GM18517 (cell line): ENCODE data around the gene CD302.
"Not testable (repeated sequence)": the region's sequence is repeated elsewhere in the genome, so short reads cannot be mapped to it uniquely, and the experiment has no call there.

Source experiments
- ATAC-seq: cut with Tn5 transposase; IDR thresholded peaks from one replicate; pipeline ENCODE4 v1.9.1; 2021; ENCODE audit warnings: mild to moderate bottlenecking, moderate library complexity; ENCODE audit not compliant: unreplicated experiment

CD302 gene

DNA sequence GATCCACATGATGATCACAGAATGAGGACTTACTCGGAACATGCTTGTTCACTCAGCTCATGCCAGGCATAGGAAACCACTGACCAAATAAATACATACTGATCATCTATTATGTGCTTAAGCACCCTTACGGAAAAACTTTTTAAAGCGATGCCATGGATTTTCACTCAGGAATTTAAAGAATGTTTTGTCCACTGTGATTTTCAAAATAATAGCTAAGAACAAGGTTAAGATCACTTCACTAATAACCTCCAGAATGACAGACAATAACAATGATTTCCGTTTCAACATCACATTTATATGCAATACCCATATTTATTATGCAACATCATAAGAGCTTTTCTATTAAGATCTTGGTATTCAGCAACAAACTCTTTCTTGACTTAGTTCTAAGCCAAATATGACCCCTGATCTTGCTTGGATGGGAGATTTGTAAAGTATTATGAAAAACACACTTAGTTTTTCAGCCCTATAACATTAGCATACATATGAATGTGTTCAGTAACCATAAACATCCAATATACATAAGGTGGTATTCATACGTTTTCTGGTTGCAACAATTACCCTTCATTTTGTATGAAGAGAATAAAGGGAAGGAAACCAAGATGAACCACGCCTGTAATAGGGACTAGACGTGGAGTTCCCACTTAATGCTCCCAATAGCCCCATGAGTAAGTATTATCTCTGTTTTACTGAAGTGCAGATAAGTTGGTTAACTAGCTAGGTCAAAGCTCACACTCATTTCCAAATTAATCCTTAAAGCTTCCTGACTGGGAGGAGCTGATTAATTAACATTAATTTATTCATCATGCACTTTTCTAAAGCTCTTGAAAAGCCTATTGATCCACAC lies 1.9 kb downstream of the CD302 start:
- no peak for ATAC-seq

DNA sequence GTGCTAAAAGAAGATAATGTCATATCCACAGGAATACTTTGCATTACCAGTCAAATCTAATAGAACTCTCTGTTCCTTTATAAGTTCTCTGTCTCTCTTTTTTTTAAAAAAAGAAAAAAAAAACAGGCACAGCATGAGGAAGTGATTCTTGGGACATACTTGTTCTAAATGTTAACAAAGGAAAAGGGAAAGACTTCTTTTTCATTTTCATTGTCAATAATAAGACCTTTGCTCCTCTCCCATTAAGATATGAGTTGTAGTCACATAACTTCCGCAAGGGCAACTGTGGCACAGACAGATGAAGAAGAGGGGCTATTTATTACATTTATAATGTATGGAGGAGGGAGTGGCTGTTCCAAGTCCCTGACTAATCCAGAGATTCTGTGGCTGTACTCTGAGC lies 4.7 kb downstream of the CD302 start:
- no peak for ATAC-seq

DNA sequence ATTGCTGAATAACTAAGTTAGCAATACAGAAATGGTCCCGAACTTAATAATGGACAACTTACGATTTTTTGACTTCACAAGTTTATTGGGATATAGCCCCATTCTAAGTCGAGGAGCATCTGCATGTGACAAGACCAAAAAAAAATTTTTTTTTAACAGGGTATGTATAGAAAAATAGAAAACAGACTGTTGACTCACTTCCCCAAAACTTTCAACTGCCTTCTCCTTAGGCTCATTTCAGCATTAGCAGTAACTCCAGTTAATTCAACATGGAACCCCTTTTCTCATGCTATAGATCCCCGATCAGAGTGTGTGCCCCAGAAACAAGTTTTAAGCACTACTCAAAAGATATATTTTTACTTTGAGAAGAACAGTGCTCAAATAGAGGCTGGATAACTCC lies 5.4 kb downstream of the CD302 start:
- ATAC-seq = no peak

GRCh38 chr2:159792036-159792435 lies 6.0 kb downstream of the CD302 start:
- ATAC-seq = no peak

DNA sequence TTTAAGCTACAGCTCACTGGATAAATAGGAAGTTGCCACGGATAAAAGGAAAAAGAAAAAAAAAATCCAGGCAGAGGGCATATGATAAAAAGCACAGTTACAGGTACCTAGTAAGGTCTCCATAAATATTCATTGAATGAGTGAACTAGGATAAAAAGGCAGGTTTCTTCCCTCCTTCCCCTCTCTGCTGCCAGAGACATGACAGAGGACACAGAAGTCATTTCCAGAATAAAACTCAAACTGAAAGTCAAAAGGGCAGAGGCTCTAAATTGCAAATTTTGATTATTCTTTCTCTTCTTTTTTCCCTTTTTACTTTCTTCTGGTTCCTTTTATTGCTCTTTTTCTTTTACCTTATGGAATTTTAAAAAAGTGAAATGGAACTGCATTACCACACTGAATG lies 7.7 kb downstream of the CD302 start:
- ATAC-seq = peak; percentile 51

DNA sequence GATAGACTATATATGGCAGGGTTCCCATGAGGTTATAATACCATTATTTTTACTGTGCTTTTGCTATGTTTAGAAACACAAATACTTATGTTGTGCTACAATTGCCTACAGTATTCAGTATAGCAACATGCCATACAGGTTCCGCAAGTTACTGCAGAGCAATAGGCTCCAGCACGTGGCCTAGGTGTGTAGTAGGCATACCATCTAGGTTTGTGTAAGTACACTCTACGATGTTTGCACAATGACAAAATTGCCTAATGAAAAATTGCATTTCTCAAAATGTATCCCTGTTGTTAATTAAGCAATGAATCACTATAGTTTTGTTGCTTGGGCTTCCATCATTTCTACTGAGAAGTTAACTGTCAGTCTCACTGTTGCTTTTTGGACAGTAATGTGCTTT lies 9.8 kb downstream of the CD302 start:
- no peak for ATAC-seq

- ATAC-seq = not testable (repeated sequence)
Observed at GRCh38 chr2:159787647-159788046, 10.4 kb downstream of the CD302 start.

DNA sequence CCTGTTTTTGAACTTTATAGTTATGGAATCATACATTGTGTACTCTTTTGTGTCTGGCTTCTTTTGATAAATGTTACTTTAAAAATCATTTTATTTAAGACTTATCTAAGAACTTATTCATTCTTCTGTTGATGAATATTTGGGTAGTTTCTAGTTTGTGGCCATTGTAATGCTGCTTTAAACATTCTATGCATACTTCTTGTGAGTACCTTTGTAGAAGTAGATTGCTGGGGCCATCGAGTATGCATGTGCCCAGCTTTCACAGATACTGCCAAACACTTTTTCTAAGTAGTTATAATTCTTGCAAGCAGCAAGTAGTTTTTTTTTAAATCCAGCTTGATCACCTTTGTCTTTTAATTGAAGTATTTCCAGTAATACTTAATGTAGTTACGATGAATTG lies 11.1 kb downstream of the CD302 start:
- ATAC-seq = no peak

- ATAC-seq = no peak
Observed at GRCh38 chr2:159785195-159785594, 12.8 kb downstream of the CD302 start.

GRCh38 chr2:159784744-159785143 lies 13.3 kb downstream of the CD302 start:
- not testable (repeated sequence) for ATAC-seq

DNA sequence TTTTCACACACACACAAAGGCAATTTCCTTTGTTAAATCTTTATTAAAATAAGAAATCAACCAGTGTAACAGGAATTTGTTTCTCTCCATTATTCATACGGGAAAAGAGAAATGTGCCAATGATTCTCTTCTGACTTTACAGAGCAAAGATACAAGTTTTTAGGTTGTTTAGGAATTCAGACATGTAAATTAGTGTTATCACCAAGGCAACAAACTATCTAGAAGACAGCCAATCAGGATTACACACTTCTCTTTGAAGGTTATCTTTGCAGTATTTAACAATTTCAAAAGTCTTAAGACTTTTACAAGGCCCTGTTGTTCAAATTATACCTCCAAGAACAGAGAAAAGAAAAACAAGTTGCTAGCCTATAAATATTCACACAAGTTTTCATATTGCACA lies 14.5 kb downstream of the CD302 start:
- ATAC-seq = no peak

DNA sequence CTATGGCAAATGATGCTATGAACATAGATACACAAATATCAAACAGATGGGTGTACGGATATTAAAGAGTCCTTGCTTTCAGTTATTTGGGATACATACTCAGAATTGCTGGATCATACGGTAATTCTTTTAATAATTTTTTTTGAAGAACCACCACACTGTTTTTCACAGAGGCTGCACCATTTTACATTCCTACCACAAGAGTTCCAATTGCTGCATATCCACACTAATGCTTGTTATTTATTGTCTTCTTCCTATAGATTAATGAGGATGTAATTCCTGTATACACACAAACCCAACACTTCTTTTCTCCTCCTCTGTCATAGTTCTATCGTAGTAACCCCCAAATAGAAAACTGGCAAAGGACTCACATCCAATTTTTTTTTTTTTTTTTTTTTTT lies 21.7 kb downstream of the CD302 start:
- no peak for ATAC-seq

DNA sequence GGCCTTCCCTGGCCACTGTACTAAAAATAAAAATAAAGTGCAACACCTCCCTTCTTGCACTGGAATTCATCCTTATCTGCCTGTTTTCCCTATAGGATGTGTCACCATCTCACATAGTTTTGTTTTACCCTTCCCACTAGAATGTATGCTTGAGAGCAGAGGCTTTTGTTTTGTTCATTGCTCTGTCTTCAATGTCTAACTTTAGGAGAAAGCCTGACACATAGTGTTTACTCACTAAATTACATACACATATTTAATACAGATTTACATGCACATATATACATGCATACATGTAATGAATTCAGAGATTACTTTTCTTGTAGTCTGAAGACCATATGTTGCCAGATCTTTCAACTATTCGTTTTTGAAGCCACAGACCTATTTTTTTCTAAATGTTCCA lies 23.0 kb downstream of the CD302 start:
- ATAC-seq = no peak

- no peak for ATAC-seq
Observed at GRCh38 chr2:159774370-159774990, 23.5 kb downstream of the CD302 start.

GRCh38 chr2:159773886-159774285 lies 24.1 kb downstream of the CD302 start:
- ATAC-seq = no peak

GRCh38 chr2:159773426-159773825 lies 24.6 kb downstream of the CD302 start:
- no peak for ATAC-seq

DNA sequence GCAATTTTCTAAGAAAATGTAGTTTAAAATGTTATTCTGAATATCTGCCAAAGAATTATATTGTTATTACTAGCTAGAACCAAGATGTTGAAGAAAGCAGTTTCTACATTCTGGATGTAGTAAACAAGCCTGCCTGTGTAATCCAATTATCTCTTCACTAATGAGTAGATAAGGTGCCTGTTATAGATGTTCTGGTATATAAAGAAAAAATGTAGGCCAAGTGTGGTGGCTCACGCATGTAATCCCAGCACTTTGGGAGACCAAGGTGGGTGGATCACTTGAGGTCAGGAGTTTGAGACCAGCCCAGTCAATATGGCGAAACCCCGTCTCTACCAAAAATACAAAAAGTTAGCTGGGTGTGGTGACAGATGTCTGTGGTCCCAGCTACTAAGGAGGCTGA lies 28.9 kb downstream of the CD302 start:
- no peak for ATAC-seq

DNA sequence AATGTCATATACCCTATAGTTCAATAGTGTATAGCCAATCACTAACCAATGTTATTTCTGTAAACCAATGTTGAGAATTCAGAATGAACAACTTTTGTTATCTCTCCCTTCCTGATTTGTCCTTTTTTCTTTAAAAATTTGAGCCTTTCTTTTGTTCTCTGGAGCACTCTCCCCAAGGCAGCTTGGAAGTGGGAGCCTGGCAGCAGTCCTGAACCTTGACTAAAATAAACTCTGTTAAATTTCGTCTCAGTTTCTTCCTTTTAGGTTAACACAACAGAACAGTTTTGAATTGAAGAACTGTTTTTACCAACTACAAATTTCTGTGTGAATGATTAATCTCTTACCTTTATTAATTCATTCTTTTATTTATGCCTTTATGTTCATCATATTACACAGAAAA lies 35.9 kb downstream of the CD302 start:
- ATAC-seq = no peak

GRCh38 chr2:159760326-159760725 lies 37.7 kb downstream of the CD302 start:
- ATAC-seq = no peak

DNA sequence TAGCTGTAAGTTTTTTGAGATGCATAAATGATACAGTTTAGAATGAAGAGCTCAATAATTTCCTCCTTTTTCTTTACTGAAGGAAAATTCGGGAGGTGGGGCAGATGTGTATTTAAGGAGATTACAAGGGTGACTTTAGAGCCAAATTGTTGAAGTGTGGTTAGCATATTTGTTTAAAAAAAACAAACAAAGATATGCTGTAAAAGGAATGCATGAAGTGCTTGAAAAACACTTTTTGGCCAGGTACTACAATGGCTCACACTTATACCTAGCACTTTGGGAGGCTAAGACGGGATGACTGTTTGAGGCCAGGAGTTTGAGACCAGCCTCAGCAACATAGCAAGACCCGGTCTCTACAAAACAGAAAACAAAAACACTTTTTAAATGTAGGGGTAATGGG lies 38.4 kb downstream of the CD302 start:
- no peak for ATAC-seq

DNA sequence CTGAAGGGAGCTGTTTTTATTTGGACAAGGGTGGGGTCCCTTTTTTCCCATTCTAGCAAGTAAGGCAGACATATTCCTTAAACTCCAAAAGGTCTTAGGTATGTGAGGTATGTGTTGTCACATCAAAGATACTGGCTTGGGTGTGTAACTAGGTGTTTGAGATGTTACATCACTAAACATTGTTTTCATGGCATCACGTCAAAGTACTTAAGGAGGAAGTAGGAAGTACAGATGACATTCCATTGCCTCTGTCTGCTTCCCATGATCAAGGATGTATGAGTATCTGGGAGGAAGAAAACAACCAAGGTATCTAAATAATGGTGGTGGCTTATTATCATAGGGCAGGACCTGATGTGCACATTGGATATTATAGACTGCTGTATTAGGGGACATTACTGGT lies 39.3 kb downstream of the CD302 start:
- no peak for ATAC-seq

DNA sequence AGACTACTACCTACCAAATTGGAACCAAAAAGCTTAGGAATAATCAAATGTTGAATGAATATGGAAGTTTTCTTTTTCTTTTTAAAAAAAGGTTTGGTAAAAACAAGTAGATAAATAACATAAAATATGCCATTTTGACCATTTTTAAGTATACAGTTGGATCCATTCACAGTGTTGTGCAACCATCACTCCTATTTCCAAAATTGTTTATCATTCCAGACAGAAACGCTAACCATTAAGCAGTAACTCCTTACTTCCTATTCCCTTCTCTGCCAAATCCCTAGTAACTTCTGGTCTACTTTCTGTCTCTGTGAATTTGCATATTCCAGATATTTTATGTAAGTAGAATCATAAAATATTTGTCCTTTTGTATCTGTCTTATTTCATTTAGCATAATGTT lies 39.8 kb downstream of the CD302 start:
- ATAC-seq = no peak

GRCh38 chr2:159755788-159756187 lies 42.2 kb downstream of the CD302 start:
- no peak for ATAC-seq
